HFFc6 (cell line): ENCODE results near the gene CD274. TPM values are rescaled to one million over a fixed set of nuclear protein-coding genes. Genes with fewer than 3 reads are reported as not detected.

Source experiments
- DNase-seq: peaks from one replicate; pipeline ENCODE4 v3.0.0-alpha.2; 2018
- H3K27ac Mint-ChIP-seq: 2 replicates; pipeline ENCODE4 v1.8.0; 2020; ENCODE audit warnings: mild to moderate bottlenecking, mixed read lengths
- H3K27me3 Mint-ChIP-seq: 2 replicates; pipeline ENCODE4 v1.8.0; 2021; ENCODE audit warnings: mild to moderate bottlenecking, moderate library complexity, mixed read lengths; ENCODE audit not compliant: insufficient read depth
- H3K36me3 Mint-ChIP-seq: 2 replicates; pipeline ENCODE4 v1.8.0; 2021; ENCODE audit warnings: low read depth, mixed read lengths
- H3K4me1 Mint-ChIP-seq: 2 replicates; pipeline ENCODE4 v1.8.0; 2020; ENCODE audit warnings: low read depth, mixed read lengths
- H3K4me3 Mint-ChIP-seq: 2 replicates; pipeline ENCODE4 v1.8.0; 2020; ENCODE audit warnings: mild to moderate bottlenecking, moderate library complexity, mixed read lengths
- H3K9me3 Mint-ChIP-seq: 2 replicates; pipeline ENCODE4 v1.8.0; 2020; ENCODE audit warnings: mild to moderate bottlenecking, mixed read lengths
- CTCF ChIP-seq: fragments of 200-600 bp; sonication (generic); IDR thresholded peaks from 2 replicates; pipeline ENCODE4 v1.5.0; 2021; ENCODE audit warnings: antibody characterized with exemption, mild to moderate bottlenecking
- total RNA-seq, 6 experiments: library from RNA; stranded (reverse); fragmentation: NEBNext Ultra II Directional; extraction: Animal tissue kit (Norgen Biotek cat#: 25700); gene quantifications; 2 replicates in 1 of 6; 3 replicates in 5 of 6; pipeline ENCODE4 v1.2.3, GENCODE V29; 2021

The CD274 gene
- total RNA-seq, 6 experiments from 2014 or later = 10.3 to 15.9 (median 13.0) TPM

- no peak for TF ChIP-seq CTCF
- no peak overlapping the region for H3K4me3 Mint-ChIP-seq
- peaks cover 6% of the 10 kb centered on the region; the same call in 1 of the 2 replicates for H3K9me3 Mint-ChIP-seq
- H3K36me3 Mint-ChIP-seq = peaks cover 7% of the 10 kb centered on the region
- H3K27ac Mint-ChIP-seq = no peak overlapping the region
- DNase-seq = no peak
- H3K4me1 Mint-ChIP-seq = 0 out of 2 replicates have a peak, but pooled peaks cover 6% of the 10 kb centered on the region
- no peaks in the 10 kb centered on the region for H3K27me3 Mint-ChIP-seq
Observed at GRCh38 chr9:5478206-5478605, 27.9 kb downstream of the CD274 start.

GRCh38 chr9:5479994-5480694, 29.8 kb downstream of the CD274 start:
- Mint-ChIP-seq H3K9me3 (peaks cover 6% of the 10 kb centered on the region; the same call in 1 of the 2 replicates), H3K27me3 (peaks cover 3% of the 10 kb centered on the region; the same call in 1 of the 2 replicates)
- no peak for DNase-seq

GRCh38 chr9:5480919-5481318, 30.6 kb downstream of the CD274 start:
- H3K36me3 Mint-ChIP-seq = peaks cover 7% of the 10 kb centered on the region
- no peak overlapping the region for H3K4me3 Mint-ChIP-seq
- H3K4me1 Mint-ChIP-seq = 0 out of 2 replicates have a peak, but pooled peaks cover 6% of the 10 kb centered on the region
- peaks cover 6% of the 10 kb centered on the region; the same call in 1 of the 2 replicates for H3K9me3 Mint-ChIP-seq
- H3K27me3 Mint-ChIP-seq = peaks cover 3% of the 10 kb centered on the region; the same call in 1 of the 2 replicates
- H3K27ac Mint-ChIP-seq = no peak overlapping the region
- no peak for TF ChIP-seq CTCF
- no peak for DNase-seq

More at GRCh38 chr9:5479994-5480694, 29.8 kb downstream of the CD274 start:
- Mint-ChIP-seq H3K4me3 (no peak overlapping the region), H3K36me3 (peaks cover 7% of the 10 kb centered on the region), H3K4me1 (0 out of 2 replicates have a peak, but pooled peaks cover 6% of the 10 kb centered on the region), H3K27ac (no peak overlapping the region)
- no peak for TF ChIP-seq CTCF

- no peak for DNase-seq
- H3K27ac Mint-ChIP-seq = no peak overlapping the region
- no peak overlapping the region for H3K4me3 Mint-ChIP-seq
- H3K27me3 Mint-ChIP-seq = peaks cover 3% of the 10 kb centered on the region; the same call in 1 of the 2 replicates
- peaks cover 1% of the 10 kb centered on the region; the same call in 1 of the 2 replicates for H3K9me3 Mint-ChIP-seq
- 0 out of 2 replicates have a peak, but pooled peaks cover 6% of the 10 kb centered on the region for H3K4me1 Mint-ChIP-seq
- peaks cover 2% of the 10 kb centered on the region for H3K36me3 Mint-ChIP-seq
- peak; percentile 69 for TF ChIP-seq CTCF
Observed at GRCh38 chr9:5481322-5482040, 31.1 kb downstream of the CD274 start.

- Mint-ChIP-seq H3K9me3 (no peaks in the 10 kb centered on the region), H3K4me3 (no peak overlapping the region), H3K4me1 (0 out of 2 replicates have a peak, but pooled peaks cover 6% of the 10 kb centered on the region), H3K36me3 (no peaks in the 10 kb centered on the region), H3K27me3 (peaks cover 3% of the 10 kb centered on the region; the same call in 1 of the 2 replicates), H3K27ac (no peak overlapping the region)
- TF ChIP-seq CTCF = no peak
- no peak for DNase-seq
Observed at GRCh38 chr9:5482194-5482593, 31.9 kb downstream of the CD274 start.
